ENCODE results near the gene SLC8A3. TPM values are rescaled to one million over a fixed set of nuclear protein-coding genes. Genes with fewer than 3 reads are reported as not detected.

SLC8A3 gene
- total RNA-seq, 1 experiment from 2014 or later: not detected

GRCh38 chr14:70009961-70010360 lies 178.8 kb downstream of the SLC8A3 start:
- intact Hi-C loops (cut with micrococcal nuclease; ENCODE audit: unreplicated experiment): no loop called here
- no peak overlapping the region for H3K4me3 ChIP-seq (ENCODE audit: low read depth in 2 of 2, low read length in 2 of 2)
- no peaks in the 10 kb centered on the region for H3K9me3 ChIP-seq (ENCODE audit: control insufficient read depth, insufficient read depth, low read depth, low read length)
- H3K27me3 ChIP-seq (ENCODE audit: control insufficient read depth, insufficient read depth, low read length): 0 out of 2 replicates have a peak, but pooled peaks cover 3% of the 10 kb centered on the region
- ChIA-PET POLR2A (no interaction called here), CTCF (no interaction called here)
- no TSS peak for BruUV-seq (replicated peaks)
- DNase-seq (ENCODE audit: low read depth, low spot score) (no peak), ATAC-seq (no peak)
- H3K36me3 ChIP-seq (ENCODE audit: control insufficient read depth, insufficient read depth, low read length): no peaks in the 10 kb centered on the region
- TF ChIP-seq REST (IDR thresholded peaks at IDR 0.05; ENCODE audit: insufficient read depth in 1 of 2, low read depth in 2 of 2, low read length in 1 of 2) (no peak), POLR2AphosphoS5 (IDR thresholded peaks at IDR 0.05; ENCODE audit: low read depth, low read length) (no peak), SIN3A (IDR thresholded peaks at IDR 0.05; ENCODE audit: borderline replicate concordance, insufficient read depth, low read depth, low read length) (no peak), TCF7L2 (IDR thresholded peaks at IDR 0.05; ENCODE audit: low read depth, low read length) (no peak), CTCF (IDR thresholded peaks at IDR 0.05) (no peak)
- no peaks in the 10 kb centered on the region for H3K4me1 ChIP-seq (ENCODE audit: control insufficient read depth, insufficient read depth, low read length)
- in situ Hi-C loops (cut with HindIII; ENCODE audit: low pct_unique_long_range_greater_than_20kb, low sequenced_read_pairs): no loop called here
- H3K27ac ChIP-seq (ENCODE audit: low read length): no peak overlapping the region

GRCh38 chr14:70008284-70009262 lies 180.2 kb downstream of the SLC8A3 start:
- Histone ChIP-seq H3K4me1 (ENCODE audit: control insufficient read depth, insufficient read depth, low read length) (no peaks in the 10 kb centered on the region), H3K27ac (ENCODE audit: low read length) (no peak overlapping the region), H3K9me3 (ENCODE audit: control insufficient read depth, insufficient read depth, low read depth, low read length) (no peaks in the 10 kb centered on the region), H3K36me3 (ENCODE audit: control insufficient read depth, insufficient read depth, low read length) (no peaks in the 10 kb centered on the region), H3K4me3 (ENCODE audit: low read depth in 2 of 2, low read length in 2 of 2) (no peak overlapping the region), H3K27me3 (ENCODE audit: control insufficient read depth, insufficient read depth, low read length) (0 out of 2 replicates have a peak, but pooled peaks cover 3% of the 10 kb centered on the region)
- ChIA-PET POLR2A (no interaction called here), CTCF (no interaction called here)
- DNase-seq (ENCODE audit: low read depth, low spot score): no peak
- no TSS peak for BruUV-seq (replicated peaks)
- no peak for ATAC-seq
- intact Hi-C loops (cut with micrococcal nuclease; ENCODE audit: unreplicated experiment): no loop called here
- TF ChIP-seq REST (IDR thresholded peaks at IDR 0.05; ENCODE audit: insufficient read depth in 1 of 2, low read depth in 2 of 2, low read length in 1 of 2) (no peak), SIN3A (IDR thresholded peaks at IDR 0.05; ENCODE audit: borderline replicate concordance, insufficient read depth, low read depth, low read length) (no peak), POLR2AphosphoS5 (IDR thresholded peaks at IDR 0.05; ENCODE audit: low read depth, low read length) (no peak), TCF7L2 (IDR thresholded peaks at IDR 0.05; ENCODE audit: low read depth, low read length) (no peak), CTCF (IDR thresholded peaks at IDR 0.05) (no peak)
- in situ Hi-C loops (cut with HindIII; ENCODE audit: low pct_unique_long_range_greater_than_20kb, low sequenced_read_pairs): no loop called here
